SK-N-SH (cell line): ENCODE data around the gene HLTF. TPM values are rescaled to one million over a fixed set of nuclear protein-coding genes. Genes with fewer than 3 reads are reported as not detected.
"Not testable (repeated sequence)": the region's sequence is repeated elsewhere in the genome, so short reads cannot be mapped to it uniquely, and the experiment has no call there.

Experiments
- CTCF ChIA-PET: fragments of 300-600, 350-600 bp; formaldehyde crosslinking; extraction: SDS; loops from one replicate; lab custom pipeline; 2021; lab: Yijun Ruan, JAX
- POLR2A ChIA-PET: fragments of 350-600 bp; sonication (Branson Sonifier 250); formaldehyde crosslinking; extraction: SDS; loops from one replicate; lab custom pipeline; 2020; ENCODE audit warnings: antibody characterized with exemption, inconsistent platforms; lab: Yijun Ruan, JAX
- DNase-seq: peaks from one replicate; pipeline ENCODE4 v3.0.0; 2012
- H2AFZ ChIP-seq: fragments of 200-600 bp; sonication (generic); 2 replicates; pipeline ENCODE4 v1.8.1; 2016; ENCODE audit warnings: antibody characterized with exemption, mild to moderate bottlenecking, low read depth
- H3F3A ChIP-seq: fragments of 200-600 bp; sonication (generic); replicated peaks from 2 replicates; pipeline ENCODE3; 2016; ENCODE audit warnings: antibody characterized with exemption, mild to moderate bottlenecking; ENCODE audit not compliant: insufficient read depth
- H3K27ac ChIP-seq, 2 experiments: fragments of 200-500 bp in 1 of 2; fragments of 200-600 bp in 1 of 2; sonication (Bioruptor generic) in 1 of 2; sonication (generic), shearing (Covaris generic) in 1 of 2; 2 replicates each; pipeline versions ENCODE4 v1.5.1 to v1.6.1; 2014 to 2016; ENCODE audit warnings: low read depth in 2 of 2, inconsistent platforms in 1 of 2, low read length in 1 of 2, mild to moderate bottlenecking in 1 of 2, mixed read lengths in 1 of 2
- H3K27me3 ChIP-seq: fragments of 200-600 bp; sonication (generic), shearing (Covaris generic); 2 replicates; pipeline ENCODE4 v1.6.1; 2016; ENCODE audit warnings: mixed run types; ENCODE audit not compliant: insufficient read depth
- H3K36me3 ChIP-seq, 2 experiments: fragments of 200-500 bp in 1 of 2; fragments of 200-600 bp in 1 of 2; sonication (Bioruptor generic) in 1 of 2; sonication (generic) in 1 of 2; replicated peaks in 1 of 2; 2 replicates each; pipeline versions ENCODE3 to v1.5.1; 2014 to 2016; ENCODE audit warnings: low read length in 1 of 2, mild to moderate bottlenecking in 1 of 2; ENCODE audit not compliant: insufficient read depth in 2 of 2, control insufficient read depth in 1 of 2
- H3K4me1 ChIP-seq, 2 experiments: fragments of 200-500 bp in 1 of 2; fragments of 200-600 bp in 1 of 2; sonication (Bioruptor generic) in 1 of 2; sonication (generic), shearing (Covaris generic) in 1 of 2; 2 replicates each; pipeline versions ENCODE4 v1.5.1 to v1.6.1; 2014 to 2016; ENCODE audit warnings: low read depth in 1 of 2, low read length in 1 of 2, mixed run types in 1 of 2; ENCODE audit not compliant: insufficient read depth in 2 of 2, control insufficient read depth in 1 of 2
- H3K4me2 ChIP-seq: fragments of 200-600 bp; sonication (generic), shearing (Covaris generic); 2 replicates; pipeline ENCODE4 v1.6.1; 2017; ENCODE audit warnings: mixed run types
- H3K4me3 ChIP-seq, 2 experiments: fragments of 200-500 bp in 1 of 2; fragments of 200-600 bp in 1 of 2; sonication (Bioruptor generic) in 1 of 2; sonication (generic), shearing (Covaris generic) in 1 of 2; 2 replicates each; pipeline versions ENCODE4 v1.5.1 to v1.8.1; 2014 to 2016; ENCODE audit warnings: low read depth in 2 of 2, inconsistent platforms in 1 of 2, low read length in 1 of 2, mild to moderate bottlenecking in 1 of 2, mixed read lengths in 1 of 2, moderate library complexity in 1 of 2
- H3K79me2 ChIP-seq: fragments of 200-600 bp; sonication (generic); 2 replicates; pipeline ENCODE4 v1.8.1; 2017; ENCODE audit warnings: mild to moderate bottlenecking; ENCODE audit not compliant: insufficient read depth
- H3K9ac ChIP-seq: fragments of 200-600 bp; sonication (generic); 2 replicates; pipeline ENCODE4 v1.6.1; 2017; ENCODE audit warnings: mixed run types
- H3K9me2 ChIP-seq: fragments of 200-600 bp; sonication (generic); 2 replicates; pipeline ENCODE4 v1.6.1; 2017; ENCODE audit warnings: mixed run types
- H3K9me3 ChIP-seq: fragments of 200-600 bp; sonication (generic); 2 replicates; pipeline ENCODE4 v1.6.1; 2017; ENCODE audit warnings: mixed run types, mild to moderate bottlenecking, moderate library complexity
- H4K20me1 ChIP-seq: fragments of 200-600 bp; sonication (generic); 2 replicates; pipeline ENCODE4 v1.6.1; 2017; ENCODE audit warnings: mild to moderate bottlenecking, mixed run types; ENCODE audit not compliant: insufficient read depth
- CHD2 ChIP-seq: fragments of 150-350 bp; IDR thresholded peaks from 2 replicates; pipeline ENCODE4 v1.6.1; 2018; ENCODE audit warnings: low read length; ENCODE audit not compliant: partially characterized antibody
- EP300 ChIP-seq, 2 experiments: IDR thresholded peaks; 2 replicates each; pipeline versions ENCODE4 v1.4.0 to v1.6.1; 2012; ENCODE audit warnings: borderline replicate concordance in 1 of 2, low read depth in 1 of 2, low read length in 1 of 2
- EZH2phosphoT487 ChIP-seq: fragments of 200-600 bp; sonication (generic); IDR thresholded peaks from 2 replicates; pipeline ENCODE4 v1.6.1; 2017; ENCODE audit warnings: low read depth, mixed run types, mild to moderate bottlenecking, antibody characterized with exemption, moderate library complexity, borderline replicate concordance
- FOXM1 ChIP-seq: IDR thresholded peaks from 2 replicates; pipeline ENCODE4 v1.4.0; 2012; ENCODE audit warnings: low read depth, mild to moderate bottlenecking
- GABPA ChIP-seq: IDR thresholded peaks from 2 replicates; pipeline ENCODE4 v1.4.0; 2012; ENCODE audit warnings: low read depth, mild to moderate bottlenecking
- GATA2 ChIP-seq: sonication (generic); formaldehyde crosslinking; IDR thresholded peaks from 2 replicates; pipeline ENCODE4 v1.5.0; 2020; ENCODE audit warnings: mild to moderate bottlenecking, missing genetic modification reagents
- IRF3 ChIP-seq: fragments of 150-350 bp; IDR thresholded peaks from 2 replicates; pipeline ENCODE4 v1.6.1; 2016; ENCODE audit warnings: mild to moderate bottlenecking, low read depth, low read length
- MXI1 ChIP-seq: IDR thresholded peaks from 2 replicates; pipeline ENCODE4 v1.6.1; 2012; ENCODE audit warnings: mild to moderate bottlenecking, low read depth, low read length, improper control_type of control experiment
- NRF1 ChIP-seq: IDR thresholded peaks from 2 replicates; pipeline ENCODE4 v1.6.1; 2012; ENCODE audit warnings: low read depth, mild to moderate bottlenecking, low read length
- RAD21 ChIP-seq: IDR thresholded peaks from 2 replicates; pipeline ENCODE4 v1.6.1; 2012; ENCODE audit warnings: mild to moderate bottlenecking, low read length
- RCOR1 ChIP-seq: fragments of 150-350 bp; IDR thresholded peaks from 2 replicates; pipeline ENCODE4 v1.6.1; 2017; ENCODE audit warnings: antibody characterized with exemption, low read length
- RXRA ChIP-seq: IDR thresholded peaks from 2 replicates; pipeline ENCODE4 v1.4.0; 2012; ENCODE audit warnings: low read depth, mild to moderate bottlenecking, borderline replicate concordance
- SIN3A ChIP-seq: IDR thresholded peaks from 2 replicates; pipeline ENCODE4 v1.6.1; 2012; ENCODE audit warnings: low read depth, mild to moderate bottlenecking, low read length, moderate library complexity, borderline replicate concordance
- TAF1 ChIP-seq: IDR thresholded peaks from 2 replicates; pipeline ENCODE4 v1.6.1; 2012; ENCODE audit warnings: low read depth, mild to moderate bottlenecking, low read length, moderate library complexity, borderline replicate concordance
- USF1 ChIP-seq: IDR thresholded peaks from 2 replicates; pipeline ENCODE4 v1.4.0; 2012; ENCODE audit warnings: low read depth, borderline replicate concordance
- USF2 ChIP-seq: fragments of 150-350 bp; IDR thresholded peaks from 2 replicates; pipeline ENCODE4 v1.6.1; 2017; ENCODE audit warnings: antibody characterized with exemption, low read length, low read depth, borderline replicate concordance
- WGBS: methylation state at CpG from one replicate; pipeline ENCODE4 v1.1.6; 2017; ENCODE audit warnings: low lambda C conversion rate; 5-methylcytosine and 5-hydroxymethylcytosine counted together
- polyA plus RNA-seq, 3 experiments: library from polyadenylated mRNA; depleted of rRNA; stranded (reverse); fragments of >200 nt; gene quantifications; 2 replicates each; pipeline ENCODE4 v1.2.3, GENCODE V29; 2012

HLTF gene
- polyA plus RNA-seq, 1 of the 3 experiments (the other 2 are of a cell fraction) = 10.1 TPM

GRCh38 chr3:148991219-148992026, 94.9 kb downstream of the HLTF start, which contains the start of gene GYG1 (continued):
- no peak for TF ChIP-seq EZH2phosphoT487
- TF ChIP-seq MXI1 = peak; percentile 91
- TF ChIP-seq EP300 (IDR thresholded peaks at IDR 0.05; ENCODE audit: borderline replicate concordance in 1 of 2, low read depth in 1 of 2, low read length in 1 of 2) = no peak
- no peak for TF ChIP-seq GATA2 (CRISPR knock-in tag)
- TF ChIP-seq GABPA = no peak
- TF ChIP-seq USF2 = peak; percentile 70
- 0 out of 2 replicates have a peak, but pooled peaks have one; percentile 27 for TF ChIP-seq RCOR1
- peak; percentile 93 for TF ChIP-seq USF1
- 0 out of 2 replicates have a peak, but pooled peaks have one; percentile 7 for TF ChIP-seq RXRA
- TF ChIP-seq SIN3A = no peak; the same call in 1 of the 2 replicates
- TF ChIP-seq, all 33 proteins: peak for 12

GRCh38 chr3:148990236-148990635, 96.1 kb downstream of the HLTF start:
- WGBS = 95% methylated on average over 4 of the region's 4 CpGs
- POLR2A ChIA-PET = no interaction called here
- H3K4me3 ChIP-seq = no peak overlapping the region
- H3F3A ChIP-seq = peaks cover 4% of the 10 kb centered on the region
- no peak overlapping the region for H3K27ac ChIP-seq
- H3K9me2 ChIP-seq = no peaks in the 10 kb centered on the region
- peak overlapping the region; percentile 99; the same call in 1 of the 2 replicates for H2AFZ ChIP-seq
- TF ChIP-seq USF1 = no peak
- no peak for TF ChIP-seq NRF1
- TF ChIP-seq EP300 (IDR thresholded peaks at IDR 0.05; ENCODE audit: borderline replicate concordance in 1 of 2, low read depth in 1 of 2, low read length in 1 of 2) = no peak
- no peak for TF ChIP-seq GATA2 (CRISPR knock-in tag)
- TF ChIP-seq TAF1 = no peak
- TF ChIP-seq FOXM1 = no peak
- TF ChIP-seq CHD2 = no peak
- TF ChIP-seq RCOR1 = no peak
- TF ChIP-seq IRF3 = no peak
- no peak for TF ChIP-seq RAD21
- H3K36me3 ChIP-seq = peaks cover 2 to 7% of the 10 kb centered on the region in 2 experiments
- CTCF ChIA-PET = interaction anchor here (0.8 to 1.5 kb wide), 3 partner anchors 11 to 36 kb away, joined by 3 to 4 read pairs (median 3); no protein-coding TSS in a partner anchor
- H3K4me2 ChIP-seq = no peak overlapping the region
- H3K9me3 ChIP-seq = no peaks in the 10 kb centered on the region
- peaks cover 3 to 4% of the 10 kb centered on the region in 2 experiments; a peak in 1 of 4 replicates for H3K4me1 ChIP-seq
- peaks cover 6% of the 10 kb centered on the region; the same call in 1 of the 2 replicates for H3K79me2 ChIP-seq
- no peak for DNase-seq
- H3K9ac ChIP-seq = no peak overlapping the region
- no peaks in the 10 kb centered on the region for H4K20me1 ChIP-seq
- H3K27me3 ChIP-seq = no peaks in the 10 kb centered on the region

GRCh38 chr3:148987551-148987950, 98.8 kb downstream of the HLTF start:
- H3K9me2 ChIP-seq, H3F3A ChIP-seq, H3K27me3 ChIP-seq, CTCF ChIA-PET, H3K9me3 ChIP-seq, H3K9ac ChIP-seq, H3K4me3 ChIP-seq, H3K36me3 ChIP-seq, POLR2A ChIA-PET, H3K4me1 ChIP-seq, H4K20me1 ChIP-seq, H2AFZ ChIP-seq, H3K4me2 ChIP-seq, H3K79me2 ChIP-seq, DNase-seq, H3K27ac ChIP-seq: not testable (repeated sequence)
- 96% methylated on average over 27 of the region's 29 CpGs for WGBS
